Measurements from ENCODE around the gene MCL1.
"Not testable (repeated sequence)": the region's sequence is repeated elsewhere in the genome, so short reads cannot be mapped to it uniquely, and the experiment has no call there.

Gene MCL1

GRCh38 chr1:150567341-150567716 is 12.1 kb downstream of the MCL1 start:
- H3K4me3 ChIP-seq (ENCODE audit: low read depth, low read length), result peak overlapping the region; percentile 51; the same call in 1 of the 2 replicates
- no peaks in the 10 kb centered on the region for H3K27me3 ChIP-seq (ENCODE audit: control insufficient read depth, insufficient read depth, low read length)
- peaks cover 13% of the 10 kb centered on the region; the same call in 1 of the 2 replicates for H3K36me3 ChIP-seq (ENCODE audit: control insufficient read depth, insufficient read depth, low read length)
- no peaks in the 10 kb centered on the region for H3K9me3 ChIP-seq (ENCODE audit: control insufficient read depth, insufficient read depth, low read length)
- H3K9ac ChIP-seq (ENCODE audit: low read depth, low read length), result peak overlapping the region; percentile 76
- peaks cover 57% of the 10 kb centered on the region for H3K4me1 ChIP-seq (ENCODE audit: control insufficient read depth, insufficient read depth, low read length)
- peak overlapping the region; percentile 98 for H3K27ac ChIP-seq (ENCODE audit: low read depth, low read length)

- Histone ChIP-seq H3K4me1 (ENCODE audit: control insufficient read depth, insufficient read depth, low read length) (peaks cover 60% of the 10 kb centered on the region), H3K27ac (ENCODE audit: low read depth, low read length) (peak overlapping the region; percentile 98), H3K36me3 (ENCODE audit: control insufficient read depth, insufficient read depth, low read length) (peaks cover 13% of the 10 kb centered on the region; the same call in 1 of the 2 replicates), H3K4me3 (ENCODE audit: low read depth, low read length) (peak overlapping the region; percentile 51; the same call in 1 of the 2 replicates), H3K27me3 (ENCODE audit: control insufficient read depth, insufficient read depth, low read length) (no peaks in the 10 kb centered on the region), H3K9me3 (ENCODE audit: control insufficient read depth, insufficient read depth, low read length) (no peaks in the 10 kb centered on the region), H3K9ac (ENCODE audit: low read depth, low read length) (peak overlapping the region; percentile 76; the same call in 1 of the 2 replicates)
These were observed 12.6 kb downstream of the MCL1 start for GRCh38 chr1:150566589-150567340.

GRCh38 chr1:150565240-150565991 is 14.0 kb downstream of the MCL1 start:
- not testable (repeated sequence) for H3K27me3 ChIP-seq (ENCODE audit: control insufficient read depth, insufficient read depth, low read length); H3K9me3 ChIP-seq (ENCODE audit: control insufficient read depth, insufficient read depth, low read length); H3K27ac ChIP-seq (ENCODE audit: low read depth, low read length); H3K9ac ChIP-seq (ENCODE audit: low read depth, low read length); H3K4me3 ChIP-seq (ENCODE audit: low read depth, low read length); H3K36me3 ChIP-seq (ENCODE audit: control insufficient read depth, insufficient read depth, low read length)
- H3K4me1 ChIP-seq (ENCODE audit: control insufficient read depth, insufficient read depth, low read length), result peaks cover 63% of the 10 kb centered on the region

- H3K9ac ChIP-seq (ENCODE audit: low read depth, low read length), result no peak overlapping the region
These were observed 15.1 kb downstream of the MCL1 start for GRCh38 chr1:150564051-150564991.

GRCh38 chr1:150563340-150564038 is 15.9 kb downstream of the MCL1 start:
- Histone ChIP-seq H3K36me3 (ENCODE audit: control insufficient read depth, insufficient read depth, low read length) (no peaks in the 10 kb centered on the region), H3K9me3 (ENCODE audit: control insufficient read depth, insufficient read depth, low read length) (no peaks in the 10 kb centered on the region), H3K9ac (ENCODE audit: low read depth, low read length) (no peak overlapping the region), H3K27ac (ENCODE audit: low read depth, low read length) (peak overlapping the region; percentile 100), H3K4me1 (ENCODE audit: control insufficient read depth, insufficient read depth, low read length) (peaks cover 50% of the 10 kb centered on the region), H3K4me3 (ENCODE audit: low read depth, low read length) (no peak overlapping the region), H3K27me3 (ENCODE audit: control insufficient read depth, insufficient read depth, low read length) (no peaks in the 10 kb centered on the region)

More at GRCh38 chr1:150564051-150564991, 15.1 kb downstream of the MCL1 start:
- Histone ChIP-seq H3K36me3 (ENCODE audit: control insufficient read depth, insufficient read depth, low read length) (no peaks in the 10 kb centered on the region), H3K4me3 (ENCODE audit: low read depth, low read length) (no peak overlapping the region), H3K9me3 (ENCODE audit: control insufficient read depth, insufficient read depth, low read length) (no peaks in the 10 kb centered on the region), H3K27ac (ENCODE audit: low read depth, low read length) (peak overlapping the region; percentile 16), H3K4me1 (ENCODE audit: control insufficient read depth, insufficient read depth, low read length) (peaks cover 58% of the 10 kb centered on the region), H3K27me3 (ENCODE audit: control insufficient read depth, insufficient read depth, low read length) (no peaks in the 10 kb centered on the region)

GRCh38 chr1:150562446-150563339 is 16.7 kb downstream of the MCL1 start:
- Histone ChIP-seq H3K9me3 (ENCODE audit: control insufficient read depth, insufficient read depth, low read length) (no peaks in the 10 kb centered on the region), H3K4me3 (ENCODE audit: low read depth, low read length) (peak overlapping the region; percentile 90), H3K27me3 (ENCODE audit: control insufficient read depth, insufficient read depth, low read length) (no peaks in the 10 kb centered on the region), H3K9ac (ENCODE audit: low read depth, low read length) (peak overlapping the region; percentile 73), H3K36me3 (ENCODE audit: control insufficient read depth, insufficient read depth, low read length) (no peaks in the 10 kb centered on the region), H3K27ac (ENCODE audit: low read depth, low read length) (peak overlapping the region; percentile 100), H3K4me1 (ENCODE audit: control insufficient read depth, insufficient read depth, low read length) (peaks cover 44% of the 10 kb centered on the region)

- peak overlapping the region; percentile 90 for H3K4me3 ChIP-seq (ENCODE audit: low read depth, low read length)
- peak overlapping the region; percentile 82 for H3K9ac ChIP-seq (ENCODE audit: low read depth, low read length)
- peaks cover 37% of the 10 kb centered on the region for H3K4me1 ChIP-seq (ENCODE audit: control insufficient read depth, insufficient read depth, low read length)
- H3K36me3 ChIP-seq (ENCODE audit: control insufficient read depth, insufficient read depth, low read length), result no peaks in the 10 kb centered on the region
- no peaks in the 10 kb centered on the region for H3K9me3 ChIP-seq (ENCODE audit: control insufficient read depth, insufficient read depth, low read length)
- H3K27ac ChIP-seq (ENCODE audit: low read depth, low read length), result peak overlapping the region; percentile 100
- no peaks in the 10 kb centered on the region for H3K27me3 ChIP-seq (ENCODE audit: control insufficient read depth, insufficient read depth, low read length)
These were observed 17.4 kb downstream of the MCL1 start for GRCh38 chr1:150561974-150562445.

GRCh38 chr1:150561254-150561973 is 18.0 kb downstream of the MCL1 start:
- Histone ChIP-seq H3K27ac (ENCODE audit: low read depth, low read length) (peak overlapping the region; percentile 100), H3K9ac (ENCODE audit: low read depth, low read length) (peak overlapping the region; percentile 82), H3K36me3 (ENCODE audit: control insufficient read depth, insufficient read depth, low read length) (no peaks in the 10 kb centered on the region), H3K9me3 (ENCODE audit: control insufficient read depth, insufficient read depth, low read length) (no peaks in the 10 kb centered on the region), H3K27me3 (ENCODE audit: control insufficient read depth, insufficient read depth, low read length) (no peaks in the 10 kb centered on the region), H3K4me3 (ENCODE audit: low read depth, low read length) (peak overlapping the region; percentile 90), H3K4me1 (ENCODE audit: control insufficient read depth, insufficient read depth, low read length) (peaks cover 31% of the 10 kb centered on the region)

- no peaks in the 10 kb centered on the region for H3K9me3 ChIP-seq (ENCODE audit: control insufficient read depth, insufficient read depth, low read length)
- H3K27me3 ChIP-seq (ENCODE audit: control insufficient read depth, insufficient read depth, low read length), result no peaks in the 10 kb centered on the region
- peak overlapping the region; percentile 100 for H3K27ac ChIP-seq (ENCODE audit: low read depth, low read length)
- peaks cover 36% of the 10 kb centered on the region for H3K4me1 ChIP-seq (ENCODE audit: control insufficient read depth, insufficient read depth, low read length)
- H3K36me3 ChIP-seq (ENCODE audit: control insufficient read depth, insufficient read depth, low read length), result no peaks in the 10 kb centered on the region
- H3K4me3 ChIP-seq (ENCODE audit: low read depth, low read length), result peak overlapping the region; percentile 90
- H3K9ac ChIP-seq (ENCODE audit: low read depth, low read length), result peak overlapping the region; percentile 82
These were observed 18.7 kb downstream of the MCL1 start for GRCh38 chr1:150560576-150561253.
